Karpas-422 (cell line): ENCODE measurements around the gene DIP2C. TPM values are rescaled to one million over a fixed set of nuclear protein-coding genes. Genes with fewer than 3 reads are reported as not detected.
"Not testable (repeated sequence)": the region's sequence is repeated elsewhere in the genome, so short reads cannot be mapped to it uniquely, and the experiment has no call there.

Experiments used
- DNase-seq: peaks from one replicate; pipeline ENCODE4 v3.0.0-alpha.2; 2015
- H2AFZ ChIP-seq: fragments of 200-600 bp; sonication (generic); 2 replicates; pipeline ENCODE4 v1.6.1; 2014; ENCODE audit warnings: antibody characterized with exemption, low read length, mixed read lengths
- H3K27ac ChIP-seq: fragments of 200-600 bp; sonication (generic); 2 replicates; pipeline ENCODE4 v1.5.1; 2014; ENCODE audit warnings: mild to moderate bottlenecking, low read length, moderate library complexity
- H3K27me3 ChIP-seq: fragments of 200-600 bp; sonication (generic); 2 replicates; pipeline ENCODE4 v1.6.1; 2014; ENCODE audit warnings: low read length, mixed read lengths
- H3K36me3 ChIP-seq: fragments of 200-600 bp; sonication (generic); 2 replicates; pipeline ENCODE4 v1.6.1; 2014; ENCODE audit warnings: low read length, mixed read lengths; ENCODE audit not compliant: insufficient read depth
- H3K4me1 ChIP-seq: fragments of 200-600 bp; sonication (generic); 2 replicates; pipeline ENCODE4 v1.6.1; 2014; ENCODE audit warnings: mild to moderate bottlenecking, low read length, mixed read lengths
- H3K4me2 ChIP-seq: fragments of 200-600 bp; sonication (generic); 2 replicates; pipeline ENCODE4 v1.6.1; 2014; ENCODE audit warnings: low read length, low read depth, mild to moderate bottlenecking; ENCODE audit not compliant: poor library complexity, severe bottlenecking
- H3K4me3 ChIP-seq: fragments of 200-600 bp; sonication (generic); 2 replicates; pipeline ENCODE4 v1.5.1; 2014; ENCODE audit warnings: mild to moderate bottlenecking, antibody characterized with exemption, low read length, mixed read lengths
- H3K79me2 ChIP-seq: fragments of 200-600 bp; sonication (generic); 2 replicates; pipeline ENCODE4 v1.6.1; 2014; ENCODE audit warnings: mild to moderate bottlenecking, low read length, mixed read lengths
- H3K9ac ChIP-seq: fragments of 200-600 bp; sonication (generic); 2 replicates; pipeline ENCODE4 v1.6.0; 2014; ENCODE audit warnings: low read length
- H3K9me2 ChIP-seq: fragments of 200-600 bp; sonication (generic), shearing (Covaris generic); replicated peaks from 2 replicates; pipeline ENCODE4 v1.6.0; 2014; ENCODE audit warnings: mild to moderate bottlenecking, low read length, moderate library complexity; ENCODE audit not compliant: insufficient read depth
- H3K9me3 ChIP-seq: fragments of 300-700, 200-600 bp; sonication (generic); 2 replicates; pipeline ENCODE4 v1.6.1; 2014; ENCODE audit warnings: low read length, mixed read lengths
- H4K20me1 ChIP-seq: fragments of 200-600 bp; sonication (generic); 2 replicates; pipeline ENCODE4 v1.6.1; 2014; ENCODE audit warnings: mild to moderate bottlenecking, antibody characterized with exemption, low read length, low read depth; ENCODE audit not compliant: insufficient read depth
- total RNA-seq: library from RNA; depleted of rRNA; stranded (reverse); fragments of >200 nt; shearing (Covaris generic); gene quantifications from 2 replicates; pipeline ENCODE4 v1.2.3, GENCODE V29; 2014; ENCODE audit warnings: low replicate concordance

Gene DIP2C
- total RNA-seq, 1 experiment from 2014 or later, result 0.11 TPM

DNA sequence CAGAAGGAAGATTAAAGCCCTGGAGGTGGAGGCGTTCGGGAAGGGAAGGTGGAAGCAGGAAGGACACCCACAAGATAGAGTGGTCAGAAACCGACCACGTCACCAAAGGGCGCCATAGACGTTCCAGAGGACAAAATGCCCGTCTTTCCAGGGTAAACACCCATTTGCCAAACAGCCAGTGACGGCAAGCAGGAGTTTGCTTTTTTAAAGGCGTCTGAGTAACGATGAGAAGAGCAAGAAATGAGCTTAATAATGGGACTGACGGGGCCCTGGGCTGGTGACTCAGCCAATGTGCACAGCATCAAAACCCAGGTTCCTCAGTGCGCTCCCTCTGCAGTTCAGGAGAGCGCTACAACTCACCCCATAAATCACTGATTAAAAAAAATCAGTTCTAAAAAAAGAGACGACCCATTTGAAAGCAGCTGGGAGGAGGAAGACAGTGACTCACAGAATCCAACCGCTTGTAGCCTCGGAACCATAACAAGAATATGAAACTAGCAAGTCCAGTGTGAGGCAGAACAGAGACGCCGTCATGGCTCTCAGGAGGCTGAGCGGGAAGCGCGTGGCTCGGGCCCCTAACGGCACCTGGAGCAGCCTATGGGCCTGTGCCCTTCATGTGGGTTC, 5.9 kb downstream of the DIP2C start:
- no peaks in the 10 kb centered on the region for H3K4me1 ChIP-seq
- no peaks in the 10 kb centered on the region for H4K20me1 ChIP-seq
- no peak overlapping the region for H2AFZ ChIP-seq
- no peak for DNase-seq
- H3K9ac ChIP-seq, result no peak overlapping the region
- H3K27ac ChIP-seq, result no peak overlapping the region
- no peaks in the 10 kb centered on the region for H3K9me2 ChIP-seq
- H3K79me2 ChIP-seq, result no peaks in the 10 kb centered on the region
- no peaks in the 10 kb centered on the region for H3K36me3 ChIP-seq
- no peak overlapping the region for H3K4me3 ChIP-seq
- H3K27me3 ChIP-seq, result no peaks in the 10 kb centered on the region
- no peaks in the 10 kb centered on the region for H3K9me3 ChIP-seq
- H3K4me2 ChIP-seq, result no peak overlapping the region

DNA sequence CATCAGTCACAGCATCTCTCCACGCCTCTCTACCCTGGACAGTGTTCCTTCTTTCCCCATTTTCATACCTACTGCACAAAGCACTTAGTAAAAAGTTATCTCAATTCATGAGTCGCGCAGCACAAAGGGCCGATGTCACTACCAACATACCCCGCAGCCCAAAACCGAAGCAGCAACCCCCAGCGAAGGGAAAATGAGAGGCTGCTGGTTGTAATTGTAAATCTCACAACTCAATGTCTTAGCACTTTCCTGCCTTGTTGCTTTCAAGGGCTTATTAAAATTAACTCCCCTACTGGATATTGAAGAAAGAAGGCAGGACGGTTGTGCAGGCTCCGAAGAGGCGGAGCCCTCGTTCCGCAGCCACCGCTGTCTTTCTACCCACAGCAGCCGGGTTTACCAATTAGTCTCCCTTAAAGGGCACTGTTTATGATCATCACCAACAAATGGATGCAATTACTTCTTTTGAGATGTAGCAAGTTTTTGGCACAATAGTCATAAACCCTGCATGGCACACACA, 6.5 kb downstream of the DIP2C start:
- Histone ChIP-seq H3K4me2 (no peak overlapping the region), H3K36me3 (no peaks in the 10 kb centered on the region), H3K4me1 (no peaks in the 10 kb centered on the region), H3K27ac (no peak overlapping the region), H3K4me3 (no peak overlapping the region), H3K79me2 (no peaks in the 10 kb centered on the region), H3K27me3 (no peaks in the 10 kb centered on the region), H3K9ac (no peak overlapping the region), H3K9me3 (no peaks in the 10 kb centered on the region), H4K20me1 (no peaks in the 10 kb centered on the region), H2AFZ (no peak overlapping the region), H3K9me2 (no peaks in the 10 kb centered on the region)
- DNase-seq, result no peak

DNA sequence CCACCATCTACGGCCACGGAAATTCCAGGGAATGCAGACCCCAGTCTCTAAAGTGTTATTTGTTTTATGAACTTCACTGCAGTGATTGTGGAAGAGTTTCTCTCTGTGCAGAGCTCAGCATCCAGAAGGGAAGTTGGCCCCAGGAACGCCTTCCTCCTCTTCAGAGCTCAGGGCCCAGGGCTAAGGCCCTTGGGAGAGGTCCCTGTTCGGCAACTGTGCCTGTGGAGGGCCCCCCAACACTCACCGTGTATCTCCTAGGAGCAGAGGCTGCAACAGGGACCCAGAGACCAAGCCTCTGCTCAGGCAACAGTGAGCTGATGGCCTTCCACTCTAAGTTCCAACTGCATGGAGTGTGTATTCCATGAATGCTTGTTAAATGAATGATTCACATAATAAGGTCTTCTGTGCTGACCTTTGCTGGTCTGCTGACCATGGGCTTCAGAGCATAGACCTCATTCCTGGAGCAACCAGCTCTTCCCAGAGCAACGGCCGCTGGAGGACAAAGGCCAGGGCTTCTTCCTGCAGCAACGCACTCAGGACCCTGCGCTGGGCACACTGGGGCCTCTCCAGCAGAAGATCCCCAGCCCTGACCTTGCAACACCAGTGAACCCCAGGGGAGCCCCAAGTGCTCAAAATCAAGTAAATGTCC, 7.7 kb downstream of the DIP2C start:
- H3K27me3 ChIP-seq, result no peaks in the 10 kb centered on the region
- H3K4me1 ChIP-seq, result no peaks in the 10 kb centered on the region
- no peaks in the 10 kb centered on the region for H3K79me2 ChIP-seq
- no peak overlapping the region for H3K4me3 ChIP-seq
- H3K4me2 ChIP-seq, result no peak overlapping the region
- no peak overlapping the region for H2AFZ ChIP-seq
- H3K9me3 ChIP-seq, result no peaks in the 10 kb centered on the region
- no peaks in the 10 kb centered on the region for H3K9me2 ChIP-seq
- H3K36me3 ChIP-seq, result no peaks in the 10 kb centered on the region
- no peaks in the 10 kb centered on the region for H4K20me1 ChIP-seq
- no peak overlapping the region for H3K27ac ChIP-seq
- H3K9ac ChIP-seq, result no peak overlapping the region
- DNase-seq, result no peak

DNA sequence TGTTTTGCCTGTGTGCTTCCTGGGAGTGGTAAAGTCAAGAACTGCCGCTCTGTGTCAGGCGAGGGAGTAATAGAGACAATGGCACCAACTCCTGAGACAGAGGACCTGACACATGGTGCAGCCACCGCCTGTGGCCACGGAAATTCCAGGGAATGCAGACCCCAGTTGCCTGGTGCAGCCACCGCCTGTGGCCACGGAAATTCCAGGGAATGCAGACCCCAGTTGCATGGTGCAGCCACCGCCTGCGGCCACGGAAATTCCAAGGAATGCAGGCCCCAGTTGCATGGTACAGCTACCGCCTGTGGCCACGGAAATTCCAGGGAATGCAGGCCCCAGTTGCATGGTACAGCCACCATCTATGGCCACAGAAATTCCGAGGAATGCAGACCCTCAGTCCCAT, 8.7 kb downstream of the DIP2C start:
- no peaks in the 10 kb centered on the region for H3K9me3 ChIP-seq
- H3K36me3 ChIP-seq, result no peaks in the 10 kb centered on the region
- H4K20me1 ChIP-seq, result no peaks in the 10 kb centered on the region
- no peaks in the 10 kb centered on the region for H3K9me2 ChIP-seq
- no peaks in the 10 kb centered on the region for H3K79me2 ChIP-seq
- no peak overlapping the region for H3K27ac ChIP-seq
- H3K4me2 ChIP-seq, result no peak overlapping the region
- no peak overlapping the region for H3K9ac ChIP-seq
- no peak for DNase-seq
- H3K4me3 ChIP-seq, result no peak overlapping the region
- H3K4me1 ChIP-seq, result no peaks in the 10 kb centered on the region
- H3K27me3 ChIP-seq, result no peaks in the 10 kb centered on the region
- no peak overlapping the region for H2AFZ ChIP-seq

DNA sequence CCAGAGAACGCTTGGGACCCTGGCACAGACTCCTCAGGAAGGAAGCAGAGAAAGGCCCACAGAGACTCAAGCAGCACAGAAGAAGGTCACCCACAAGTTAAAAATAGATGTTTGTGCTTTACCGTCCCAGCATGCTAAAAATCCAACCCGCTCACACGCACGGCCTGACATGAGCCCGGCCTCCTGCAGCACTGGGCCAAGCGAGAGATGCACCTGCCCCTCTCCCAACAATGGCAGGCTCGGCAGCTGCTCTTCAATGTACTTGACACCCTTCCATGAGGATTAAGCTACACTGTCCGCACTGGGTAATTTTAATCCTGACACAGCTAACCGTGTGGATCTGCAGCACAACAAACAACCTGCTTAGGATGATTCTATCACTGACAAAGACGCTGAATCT, 9.3 kb downstream of the DIP2C start:
- no peak overlapping the region for H2AFZ ChIP-seq
- H3K4me3 ChIP-seq, result no peak overlapping the region
- H3K36me3 ChIP-seq, result no peaks in the 10 kb centered on the region
- no peak overlapping the region for H3K27ac ChIP-seq
- no peaks in the 10 kb centered on the region for H4K20me1 ChIP-seq
- H3K27me3 ChIP-seq, result no peaks in the 10 kb centered on the region
- no peaks in the 10 kb centered on the region for H3K4me1 ChIP-seq
- H3K9me3 ChIP-seq, result no peaks in the 10 kb centered on the region
- H3K9me2 ChIP-seq, result no peaks in the 10 kb centered on the region
- no peak overlapping the region for H3K4me2 ChIP-seq
- H3K79me2 ChIP-seq, result no peaks in the 10 kb centered on the region
- no peak for DNase-seq
- H3K9ac ChIP-seq, result no peak overlapping the region

DNA sequence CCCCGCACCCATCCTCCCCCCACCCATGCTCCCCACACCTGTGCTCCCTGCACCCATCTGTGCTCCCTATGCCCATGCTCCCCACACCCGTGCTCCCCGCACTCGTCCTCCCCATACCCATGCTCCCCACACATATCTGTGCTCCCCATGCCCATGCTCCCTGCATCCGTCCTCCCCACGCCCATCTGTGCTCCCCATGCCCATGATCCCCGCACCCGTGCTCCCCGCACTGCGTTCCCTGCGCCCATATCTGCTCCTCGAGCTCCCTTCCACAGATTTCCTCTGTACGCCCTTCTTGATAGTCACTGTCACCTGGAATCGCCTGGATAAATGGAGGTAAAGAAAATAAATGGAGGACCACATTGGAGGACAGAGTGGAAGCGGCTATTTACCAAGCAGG, 9.9 kb downstream of the DIP2C start:
- Histone ChIP-seq H4K20me1 (no peaks in the 10 kb centered on the region), H3K4me3 (no peak overlapping the region), H3K9me2 (no peaks in the 10 kb centered on the region), H3K4me1 (no peaks in the 10 kb centered on the region), H3K9ac (no peak overlapping the region), H3K4me2 (no peak overlapping the region), H3K27me3 (no peaks in the 10 kb centered on the region), H3K9me3 (no peaks in the 10 kb centered on the region), H3K27ac (no peak overlapping the region), H3K36me3 (no peaks in the 10 kb centered on the region), H3K79me2 (no peaks in the 10 kb centered on the region), H2AFZ (no peak overlapping the region)
- no peak for DNase-seq

DNA sequence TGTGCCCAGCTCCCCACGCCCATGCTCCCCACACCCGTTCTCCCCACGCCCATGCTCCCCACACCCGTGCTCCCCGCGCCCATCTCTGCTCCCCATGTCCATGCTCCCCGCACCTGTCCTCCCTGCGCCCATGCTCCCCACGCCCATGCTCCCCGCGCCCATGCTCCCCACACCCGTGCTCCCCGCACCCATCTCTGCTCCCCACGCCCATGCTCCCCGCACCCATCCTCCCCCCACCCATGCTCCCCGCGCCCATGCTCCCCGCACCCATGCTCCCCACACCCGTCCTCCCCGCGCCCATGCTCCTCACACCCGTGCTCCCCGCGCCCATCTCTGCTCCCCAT, 10.8 kb downstream of the DIP2C start:
- not testable (repeated sequence) for H3K36me3 ChIP-seq, H3K9me2 ChIP-seq, H3K4me2 ChIP-seq, H3K9ac ChIP-seq, H4K20me1 ChIP-seq, H3K79me2 ChIP-seq, H3K4me3 ChIP-seq, H2AFZ ChIP-seq, DNase-seq, H3K4me1 ChIP-seq, H3K27me3 ChIP-seq, H3K9me3 ChIP-seq, H3K27ac ChIP-seq

DNA sequence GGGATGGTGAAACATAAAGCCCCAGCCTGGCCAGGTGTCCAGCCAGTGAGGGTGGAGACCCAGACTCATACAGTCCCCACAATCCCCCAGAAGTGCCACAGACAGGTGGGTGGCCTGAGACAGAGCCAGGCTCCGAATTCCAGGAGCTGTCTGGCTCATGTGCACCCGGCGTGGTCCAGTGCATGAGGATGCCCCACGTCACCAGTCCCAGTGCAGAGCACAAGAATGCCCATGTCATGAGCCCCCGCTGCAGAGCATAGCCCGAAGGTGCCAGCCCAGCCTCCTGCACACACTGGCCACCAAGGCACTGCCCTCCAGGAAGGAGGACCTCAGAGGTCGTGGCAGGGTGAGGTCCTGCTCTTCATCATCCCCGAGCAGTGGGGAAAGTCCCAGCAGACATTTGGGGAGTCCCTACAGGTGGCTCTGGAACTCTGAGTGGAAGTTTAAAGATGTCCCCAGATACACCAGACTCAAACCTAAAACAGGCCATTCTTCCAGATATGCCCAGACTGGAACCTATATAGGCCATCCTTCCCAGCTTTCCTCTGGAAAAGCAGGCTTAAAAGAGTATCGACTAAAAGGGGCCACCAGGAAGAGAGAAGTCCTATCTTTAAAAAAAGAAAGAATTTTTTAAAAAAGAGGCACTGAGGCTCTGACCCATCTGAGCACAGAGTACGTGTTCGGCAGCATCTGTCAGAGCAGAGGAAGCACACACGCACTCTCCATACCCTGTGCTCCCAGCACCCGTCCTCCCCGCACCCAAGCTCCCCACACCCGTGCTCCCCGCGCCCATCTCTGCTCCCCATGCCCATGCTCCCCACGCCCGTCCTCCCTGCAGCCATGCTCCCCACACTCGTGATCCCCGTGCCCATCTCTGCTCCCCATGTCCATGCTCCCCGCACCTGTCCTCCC, 11.5 kb downstream of the DIP2C start:
- Histone ChIP-seq H3K27ac (no peak overlapping the region), H3K27me3 (no peaks in the 10 kb centered on the region), H3K4me2 (no peak overlapping the region), H4K20me1 (no peaks in the 10 kb centered on the region), H3K9ac (no peak overlapping the region), H2AFZ (no peak overlapping the region), H3K9me3 (no peaks in the 10 kb centered on the region), H3K9me2 (no peaks in the 10 kb centered on the region), H3K36me3 (no peaks in the 10 kb centered on the region), H3K4me1 (no peaks in the 10 kb centered on the region), H3K4me3 (no peak overlapping the region), H3K79me2 (no peaks in the 10 kb centered on the region)
- no peak for DNase-seq
